ENCODE measurements around the gene RYR1.
A peak's percentile ranks its signal among the peaks of the same experiment; 100 is the strongest.

DNA sequence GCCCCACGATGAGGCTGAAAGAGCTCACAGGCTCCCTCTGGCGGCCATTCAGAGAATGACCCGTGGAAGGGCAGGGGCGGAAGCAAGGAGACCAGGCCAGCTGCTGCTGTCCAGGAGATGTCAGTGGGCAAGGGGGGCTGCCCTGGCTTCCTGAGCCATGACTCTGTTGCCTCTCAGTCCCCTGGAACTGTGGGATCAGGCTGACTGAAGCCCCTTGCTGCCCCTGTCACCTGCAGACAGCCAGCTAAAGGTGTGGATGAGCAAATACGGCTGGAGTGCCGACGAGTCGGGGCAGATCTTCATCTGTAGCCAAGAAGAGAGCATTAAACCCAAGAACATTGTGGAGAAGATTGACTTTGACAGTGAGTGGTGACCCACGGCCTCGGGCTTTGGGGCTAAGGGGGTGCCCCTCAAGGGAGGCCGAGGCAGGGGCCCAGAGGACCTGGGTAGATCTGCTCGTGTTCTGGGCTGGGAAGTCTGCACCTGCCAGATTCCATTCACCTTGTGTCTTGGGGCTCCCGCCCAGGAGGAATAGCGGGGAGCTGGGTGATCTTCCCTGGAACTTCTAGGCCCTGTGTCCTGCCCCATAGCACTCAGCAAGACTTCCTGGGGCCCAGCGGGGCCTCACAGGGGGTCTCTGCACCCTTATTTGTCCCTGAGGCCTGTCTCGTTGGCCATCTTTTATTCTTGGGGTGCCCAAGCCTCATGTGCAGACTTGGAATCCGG lies 201.4 kb downstream of the RYR1 start:
- no peak for TF ChIP-seq EZH2 (IDR thresholded peaks at IDR 0.05; ENCODE audit: borderline replicate concordance, low read depth, low read length, severe bottlenecking)
- TF ChIP-seq, protein P1, sequence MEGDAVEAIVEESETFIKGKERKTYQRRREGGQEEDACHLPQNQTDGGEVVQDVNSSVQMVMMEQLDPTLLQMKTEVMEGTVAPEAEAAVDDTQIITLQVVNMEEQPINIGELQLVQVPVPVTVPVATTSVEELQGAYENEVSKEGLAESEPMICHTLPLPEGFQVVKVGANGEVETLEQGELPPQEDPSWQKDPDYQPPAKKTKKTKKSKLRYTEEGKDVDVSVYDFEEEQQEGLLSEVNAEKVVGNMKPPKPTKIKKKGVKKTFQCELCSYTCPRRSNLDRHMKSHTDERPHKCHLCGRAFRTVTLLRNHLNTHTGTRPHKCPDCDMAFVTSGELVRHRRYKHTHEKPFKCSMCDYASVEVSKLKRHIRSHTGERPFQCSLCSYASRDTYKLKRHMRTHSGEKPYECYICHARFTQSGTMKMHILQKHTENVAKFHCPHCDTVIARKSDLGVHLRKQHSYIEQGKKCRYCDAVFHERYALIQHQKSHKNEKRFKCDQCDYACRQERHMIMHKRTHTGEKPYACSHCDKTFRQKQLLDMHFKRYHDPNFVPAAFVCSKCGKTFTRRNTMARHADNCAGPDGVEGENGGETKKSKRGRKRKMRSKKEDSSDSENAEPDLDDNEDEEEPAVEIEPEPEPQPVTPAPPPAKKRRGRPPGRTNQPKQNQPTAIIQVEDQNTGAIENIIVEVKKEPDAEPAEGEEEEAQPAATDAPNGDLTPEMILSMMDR (IDR thresholded peaks at IDR 0.05; ENCODE audit: borderline replicate concordance, extremely low read depth, low read length, poor library complexity, severe bottlenecking), result peak; percentile 88

Measured in DND-41 (cell line).